B cell (primary cell): Measurements from ENCODE around the gene PODNL1.

Experiments
- EZH2 ChIP-seq: IDR thresholded peaks from 2 replicates; pipeline ENCODE4 v1.6.1; 2012; ENCODE audit warnings: borderline replicate concordance, low read depth, mild to moderate bottlenecking, moderate library complexity, low read length; ENCODE audit not compliant: insufficient read depth, poor library complexity, severe bottlenecking
- TF ChIP-seq, protein P1 (sequence below): fragments of 200-600 bp; IDR thresholded peaks from one replicate; pipeline ENCODE4 v1.8.0; 2022; ENCODE audit warnings: antibody characterized with exemption, mild to moderate bottlenecking

- TF ChIP-seq, protein P1, sequence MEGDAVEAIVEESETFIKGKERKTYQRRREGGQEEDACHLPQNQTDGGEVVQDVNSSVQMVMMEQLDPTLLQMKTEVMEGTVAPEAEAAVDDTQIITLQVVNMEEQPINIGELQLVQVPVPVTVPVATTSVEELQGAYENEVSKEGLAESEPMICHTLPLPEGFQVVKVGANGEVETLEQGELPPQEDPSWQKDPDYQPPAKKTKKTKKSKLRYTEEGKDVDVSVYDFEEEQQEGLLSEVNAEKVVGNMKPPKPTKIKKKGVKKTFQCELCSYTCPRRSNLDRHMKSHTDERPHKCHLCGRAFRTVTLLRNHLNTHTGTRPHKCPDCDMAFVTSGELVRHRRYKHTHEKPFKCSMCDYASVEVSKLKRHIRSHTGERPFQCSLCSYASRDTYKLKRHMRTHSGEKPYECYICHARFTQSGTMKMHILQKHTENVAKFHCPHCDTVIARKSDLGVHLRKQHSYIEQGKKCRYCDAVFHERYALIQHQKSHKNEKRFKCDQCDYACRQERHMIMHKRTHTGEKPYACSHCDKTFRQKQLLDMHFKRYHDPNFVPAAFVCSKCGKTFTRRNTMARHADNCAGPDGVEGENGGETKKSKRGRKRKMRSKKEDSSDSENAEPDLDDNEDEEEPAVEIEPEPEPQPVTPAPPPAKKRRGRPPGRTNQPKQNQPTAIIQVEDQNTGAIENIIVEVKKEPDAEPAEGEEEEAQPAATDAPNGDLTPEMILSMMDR, result no peak
- no peak for TF ChIP-seq EZH2
These were observed 56.9 kb downstream of the PODNL1 start for GRCh38 chr19:13881251-13881691.
